Stomach smooth muscle (tissue), 2 donors: Measurements from ENCODE around the gene ST3GAL2.
"Not testable (repeated sequence)": the region's sequence is repeated elsewhere in the genome, so short reads cannot be mapped to it uniquely, and the experiment has no call there.

Experiments
- H3K27ac ChIP-seq: one replicate; pipeline ENCODE4 v1.7.0; 2013; ENCODE audit warnings: mild to moderate bottlenecking, low read length, inconsistent platforms
- H3K27me3 ChIP-seq, 2 donors: one replicate each; pipeline ENCODE4 v1.7.0; 2013; ENCODE audit warnings: low read length in 2 of 2; ENCODE audit not compliant: insufficient read depth in 2 of 2, control insufficient read depth in 1 of 2
- H3K36me3 ChIP-seq, 2 donors: one replicate each; pipeline ENCODE4 v1.7.0; 2013; ENCODE audit warnings: low read length in 2 of 2; ENCODE audit not compliant: control insufficient read depth in 2 of 2, insufficient read depth in 2 of 2
- H3K4me1 ChIP-seq: one replicate; pipeline ENCODE4 v1.7.0; 2013; ENCODE audit warnings: low read length; ENCODE audit not compliant: control insufficient read depth, insufficient read depth
- H3K4me3 ChIP-seq, 2 donors: one replicate each; pipeline ENCODE4 v1.7.0; 2013; ENCODE audit warnings: low read length in 2 of 2
- H3K9ac ChIP-seq, 2 donors: one replicate each; pipeline ENCODE4 v1.7.0; 2013; ENCODE audit warnings: low read length in 2 of 2, mild to moderate bottlenecking in 1 of 2
- H3K9me3 ChIP-seq, 2 donors: one replicate each; pipeline ENCODE4 v1.7.0; 2013; ENCODE audit warnings: low read length in 2 of 2; ENCODE audit not compliant: control insufficient read depth in 2 of 2
- donor health status: healthy.
- donor health status: Pancreatic carcinoma.

Gene ST3GAL2

DNA sequence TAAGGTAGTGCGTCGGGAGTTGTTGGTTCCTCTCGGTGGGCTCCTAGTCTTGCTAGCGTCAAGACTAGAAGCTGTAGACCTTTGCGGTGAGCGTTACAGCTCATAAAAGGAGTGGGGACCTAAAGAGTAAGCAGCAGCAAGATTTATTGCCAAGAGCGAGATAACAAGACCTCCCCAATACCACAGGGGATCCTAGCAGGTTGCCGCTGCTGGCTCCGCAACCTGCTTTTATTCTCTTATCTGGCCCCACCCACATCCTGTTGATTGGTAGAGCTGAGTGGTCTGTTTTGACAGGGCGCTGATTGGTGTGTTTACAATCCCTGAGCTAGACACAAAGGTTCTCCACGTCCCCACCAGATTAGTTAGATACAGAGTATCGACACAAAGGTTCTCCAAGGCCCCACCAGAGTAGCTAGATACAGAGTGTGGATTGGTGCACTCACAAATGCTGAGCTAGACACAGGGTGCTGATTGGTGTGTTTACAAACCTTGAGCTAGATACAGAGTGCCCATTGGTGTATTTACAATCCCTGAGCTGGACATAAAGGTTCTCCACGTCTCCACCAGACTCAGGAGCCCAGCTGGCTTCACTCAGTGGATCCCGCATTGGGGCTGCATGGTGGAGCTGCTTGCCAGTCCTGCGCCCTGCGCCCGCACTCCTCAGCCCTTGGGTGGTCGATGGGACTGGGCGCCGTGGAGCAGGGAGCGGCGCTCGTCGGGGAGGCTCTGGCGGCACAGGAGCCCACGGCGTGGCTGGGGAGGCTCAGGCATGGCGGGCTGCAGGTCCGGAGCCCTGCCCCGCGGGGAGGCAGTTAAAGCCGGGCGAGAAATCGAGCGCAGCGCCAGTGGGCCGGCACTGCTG lies 11.5 kb upstream of the ST3GAL2 start:
- not testable (repeated sequence) for H3K36me3 ChIP-seq, H3K9ac ChIP-seq, H3K4me1 ChIP-seq, H3K27me3 ChIP-seq, H3K4me3 ChIP-seq, H3K9me3 ChIP-seq, H3K27ac ChIP-seq

DNA sequence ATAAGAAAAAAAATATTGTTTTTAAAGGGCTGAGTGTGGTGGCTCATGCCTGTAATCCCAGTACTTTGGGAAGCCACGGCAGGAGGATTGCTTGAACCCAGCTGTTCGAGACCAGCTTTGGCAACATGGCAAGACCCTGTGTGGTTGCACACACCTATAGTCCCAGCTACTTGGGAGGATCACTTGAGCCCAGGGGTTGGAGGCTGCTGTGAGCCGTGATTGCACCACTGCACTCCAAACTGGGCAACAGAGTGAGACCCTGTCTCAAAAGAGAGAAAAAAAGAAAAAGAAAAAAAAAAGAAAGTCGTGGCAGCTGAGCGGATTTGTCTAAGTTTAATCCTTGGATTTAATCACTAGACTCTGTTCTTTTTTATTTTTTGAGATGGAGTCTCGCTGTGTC lies 9.2 kb upstream of the ST3GAL2 start:
- H3K36me3 ChIP-seq = no peaks in the 10 kb centered on the region
- no peaks in the 10 kb centered on the region for H3K27me3 ChIP-seq
- no peaks in the 10 kb centered on the region for H3K4me1 ChIP-seq
- no peaks in the 10 kb centered on the region for H3K9me3 ChIP-seq
- H3K9ac ChIP-seq = no peak overlapping the region
- no peak overlapping the region for H3K4me3 ChIP-seq
- no peak overlapping the region for H3K27ac ChIP-seq

DNA sequence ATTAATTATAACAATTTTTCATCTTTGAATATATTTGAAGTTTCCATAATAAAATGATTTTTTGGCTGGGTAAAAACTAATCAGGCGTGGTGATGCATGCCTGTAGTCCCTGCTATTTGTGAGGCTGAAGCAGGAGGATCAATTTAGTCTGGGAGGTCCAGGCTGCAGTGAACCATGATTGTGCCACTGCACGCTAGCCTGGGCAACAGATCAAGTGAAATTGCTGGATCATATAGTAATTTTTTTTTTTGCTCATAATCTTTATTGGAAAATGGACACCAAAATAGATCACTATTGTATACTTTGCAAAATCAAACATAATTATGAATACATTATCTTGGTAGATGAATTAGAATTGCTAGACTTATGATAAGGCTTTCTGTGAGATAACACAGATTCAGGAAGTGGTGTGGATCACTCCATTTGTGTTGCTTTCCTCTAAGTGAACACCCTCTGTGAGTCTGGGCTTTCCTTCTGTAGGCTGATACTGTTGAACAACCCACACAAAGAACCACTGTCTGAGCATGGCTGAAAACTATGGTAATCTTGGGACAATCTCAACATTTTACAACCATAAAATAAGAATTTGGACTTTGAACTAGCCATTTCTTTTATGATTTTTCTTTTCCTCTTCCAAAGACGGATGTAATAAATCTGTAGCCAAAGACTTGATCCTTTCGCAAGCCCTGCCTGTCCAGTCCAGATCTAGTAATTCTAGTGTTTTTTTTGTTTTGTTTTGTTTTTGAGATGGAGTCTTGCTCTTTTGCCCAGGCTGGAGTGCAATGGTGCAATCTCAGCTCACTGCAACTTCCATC lies 5.6 kb upstream of the ST3GAL2 start:
- H3K4me1 ChIP-seq = peaks cover 5% of the 10 kb centered on the region
- H3K27me3 ChIP-seq = no peaks in the 10 kb centered on the region
- no peaks in the 10 kb centered on the region for H3K36me3 ChIP-seq
- H3K4me3 ChIP-seq = no peak overlapping the region
- H3K27ac ChIP-seq = no peak overlapping the region
- no peak overlapping the region for H3K9ac ChIP-seq
- no peaks in the 10 kb centered on the region for H3K9me3 ChIP-seq

DNA sequence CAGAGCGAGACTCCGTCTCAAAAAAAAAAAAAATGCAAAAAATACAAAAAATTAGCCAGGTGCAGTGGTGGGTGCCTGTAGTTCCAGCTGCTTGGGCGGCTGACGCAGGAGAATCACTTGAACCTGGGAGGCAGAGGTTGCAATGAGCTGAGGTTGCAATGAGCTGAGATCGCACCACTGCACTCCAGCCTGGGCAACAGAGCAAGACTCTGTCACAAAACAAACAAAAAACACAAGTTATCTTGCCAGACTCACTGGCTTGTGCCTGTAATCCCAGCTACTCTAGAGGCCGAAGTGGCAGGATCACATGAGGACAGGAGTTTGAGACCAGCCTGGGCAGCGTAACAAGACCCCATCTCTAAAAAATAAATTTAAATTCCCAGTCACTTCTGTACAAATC lies 3.4 kb upstream of the ST3GAL2 start:
- Histone ChIP-seq H3K4me1 (peaks cover 17% of the 10 kb centered on the region), H3K36me3 (no peaks in the 10 kb centered on the region), H3K27me3 (no peaks in the 10 kb centered on the region), H3K9ac (no peak overlapping the region), H3K4me3 (no peak overlapping the region), H3K27ac (no peak overlapping the region), H3K9me3 (no peaks in the 10 kb centered on the region)

DNA sequence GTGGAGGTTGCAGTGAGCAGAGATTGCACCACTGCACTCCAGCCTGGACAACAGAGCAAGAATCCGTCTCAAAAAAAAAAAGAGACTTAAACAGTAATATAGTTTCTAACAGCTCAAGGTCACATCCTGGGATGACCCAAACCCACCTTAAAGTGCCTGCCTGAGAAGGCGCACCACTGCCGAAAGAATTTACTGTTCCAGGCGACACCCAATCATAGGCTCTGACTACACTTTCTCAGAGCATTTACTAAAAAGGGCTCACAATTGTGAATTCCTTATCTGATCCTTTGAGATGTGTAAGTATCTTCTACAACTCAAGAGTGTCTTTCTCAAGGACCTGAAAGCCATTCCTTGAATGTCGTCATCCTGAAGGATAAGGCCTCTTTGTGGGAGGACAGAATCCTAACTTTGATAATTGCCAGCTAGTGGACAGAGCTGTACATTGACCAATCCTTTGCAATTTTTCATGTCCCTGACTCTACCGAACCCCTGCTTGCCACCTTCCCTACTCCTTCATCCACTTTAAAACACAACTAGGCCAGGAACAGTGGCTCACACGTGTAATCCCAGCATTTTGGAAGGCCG lies 2.6 kb upstream of the ST3GAL2 start:
- Histone ChIP-seq H3K27ac (no peak overlapping the region), H3K4me3 (no peak overlapping the region), H3K4me1 (peaks cover 25% of the 10 kb centered on the region), H3K9me3 (no peaks in the 10 kb centered on the region), H3K27me3 (no peaks in the 10 kb centered on the region), H3K36me3 (no peaks in the 10 kb centered on the region), H3K9ac (no peak overlapping the region)

DNA sequence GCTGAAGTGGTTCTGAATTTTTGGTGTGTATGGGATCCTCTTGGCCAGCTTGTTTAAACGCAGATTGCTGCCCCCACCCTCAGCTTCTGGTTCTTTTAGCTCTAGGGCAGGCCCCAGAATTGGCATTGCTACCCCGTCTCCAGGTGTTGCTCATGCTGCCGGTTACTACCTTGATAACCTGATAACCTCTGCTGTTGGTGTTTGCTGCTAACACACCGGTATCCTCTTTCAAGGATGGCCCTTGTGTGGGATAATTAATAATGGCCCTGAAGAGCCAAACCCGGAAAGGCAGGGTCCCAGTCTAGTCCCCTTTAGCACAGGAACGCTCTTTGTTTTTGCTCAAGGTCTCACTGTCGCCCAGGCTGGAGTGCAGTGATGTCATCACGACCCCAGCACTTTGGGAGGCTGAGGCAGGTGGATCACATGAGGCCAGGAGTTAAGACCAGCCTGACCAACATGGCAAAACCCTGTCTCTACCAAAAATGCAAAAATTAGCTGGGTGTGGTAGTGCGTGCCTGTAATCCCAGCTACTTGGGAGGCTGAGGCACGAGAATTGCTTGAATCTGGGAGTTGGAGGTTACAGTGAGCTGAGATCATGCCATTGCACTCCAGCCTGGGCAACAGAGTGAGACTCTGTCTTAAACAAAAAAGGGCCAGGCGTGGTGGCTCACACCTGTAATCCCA lies 1.3 kb upstream of the ST3GAL2 start:
- no peak overlapping the region for H3K27ac ChIP-seq
- H3K4me3 ChIP-seq = peak overlapping the region in 1 of 2 donors; percentile 82
- no peaks in the 10 kb centered on the region for H3K27me3 ChIP-seq
- H3K9ac ChIP-seq = peak overlapping the region in 1 of 2 donors; percentile 72
- H3K9me3 ChIP-seq = no peaks in the 10 kb centered on the region
- H3K36me3 ChIP-seq = no peaks in the 10 kb centered on the region
- peaks cover 25% of the 10 kb centered on the region for H3K4me1 ChIP-seq

DNA sequence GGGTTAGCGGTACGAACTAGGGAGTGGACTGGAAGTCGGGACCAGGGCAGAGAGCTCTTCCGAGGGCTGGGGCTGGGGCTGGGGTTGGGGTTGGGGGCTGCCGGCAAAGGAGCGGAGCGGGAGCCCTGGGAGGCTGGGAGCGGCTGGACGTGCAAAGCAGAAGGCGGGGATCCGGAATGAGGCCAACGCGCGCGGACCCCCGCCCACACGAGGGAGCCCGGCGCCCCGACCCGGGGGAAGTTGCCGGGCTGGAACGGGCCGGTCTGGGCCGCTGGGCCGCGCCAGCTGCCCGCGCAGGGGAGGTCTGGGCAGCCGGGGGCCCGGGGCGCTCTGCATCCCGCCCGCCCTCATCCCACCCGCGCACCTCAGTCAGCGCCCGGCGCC lies 323 bp downstream of the ST3GAL2 start:
- Histone ChIP-seq H3K9ac (peak overlapping the region; percentile 78 to 84), H3K36me3 (no peaks in the 10 kb centered on the region), H3K9me3 (no peaks in the 10 kb centered on the region), H3K27me3 (no peaks in the 10 kb centered on the region), H3K4me1 (peaks cover 35% of the 10 kb centered on the region), H3K4me3 (peak overlapping the region; percentile 91 to 94), H3K27ac (peak overlapping the region; percentile 74)

DNA sequence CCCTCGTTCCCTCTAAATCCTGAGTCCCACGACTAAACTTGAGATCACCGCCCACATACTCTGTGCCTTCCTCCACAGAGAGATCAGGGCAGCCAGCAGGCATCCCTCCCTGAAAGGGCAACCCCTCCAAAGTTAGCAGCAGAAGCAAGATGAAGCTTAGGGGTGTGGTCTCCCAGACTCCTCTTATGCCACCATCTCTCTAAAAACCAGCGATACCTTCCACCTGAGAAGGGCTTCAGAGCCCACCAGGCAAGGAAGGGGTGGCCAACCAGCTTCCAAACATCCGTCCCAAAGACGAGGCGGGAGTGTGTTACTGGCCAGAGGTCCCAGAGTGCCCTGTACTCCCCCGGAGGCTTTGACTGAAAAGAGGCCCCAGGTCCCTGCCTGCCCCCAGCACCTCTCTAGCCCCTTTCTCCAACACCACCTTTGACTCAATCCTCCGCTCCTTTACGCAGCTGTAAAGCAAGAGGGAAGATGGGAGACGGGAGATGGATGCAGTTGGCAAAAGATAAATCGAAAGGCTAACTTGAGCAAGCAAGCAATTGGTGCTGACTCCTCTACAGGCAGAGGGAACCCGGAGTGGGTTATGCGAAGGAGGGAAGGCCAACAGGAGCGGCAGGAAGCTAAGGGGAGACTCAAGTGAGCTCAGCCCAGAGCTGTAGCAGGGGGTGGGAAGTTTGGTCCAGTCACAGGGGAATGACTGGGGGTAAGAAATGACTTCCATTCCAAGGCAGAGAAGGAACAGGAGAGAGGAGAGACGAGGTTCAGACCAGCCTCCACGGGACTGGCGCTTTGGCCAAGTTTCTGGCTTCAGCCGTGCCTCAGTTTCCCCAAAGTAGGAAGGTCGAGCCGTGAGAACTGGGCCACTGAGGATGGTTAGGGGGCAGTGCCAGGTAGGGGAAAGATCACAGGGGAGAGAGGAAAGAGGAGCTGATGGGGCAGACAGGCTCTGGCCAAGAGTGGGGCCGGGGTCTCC lies 1.0 kb downstream of the ST3GAL2 start:
- H3K4me3 ChIP-seq = peak overlapping the region; percentile 91 to 94
- no peaks in the 10 kb centered on the region for H3K9me3 ChIP-seq
- H3K9ac ChIP-seq = peak overlapping the region; percentile 78 to 84
- peaks cover 42% of the 10 kb centered on the region for H3K4me1 ChIP-seq
- no peaks in the 10 kb centered on the region for H3K36me3 ChIP-seq
- peak overlapping the region; percentile 74 for H3K27ac ChIP-seq
- H3K27me3 ChIP-seq = no peaks in the 10 kb centered on the region

DNA sequence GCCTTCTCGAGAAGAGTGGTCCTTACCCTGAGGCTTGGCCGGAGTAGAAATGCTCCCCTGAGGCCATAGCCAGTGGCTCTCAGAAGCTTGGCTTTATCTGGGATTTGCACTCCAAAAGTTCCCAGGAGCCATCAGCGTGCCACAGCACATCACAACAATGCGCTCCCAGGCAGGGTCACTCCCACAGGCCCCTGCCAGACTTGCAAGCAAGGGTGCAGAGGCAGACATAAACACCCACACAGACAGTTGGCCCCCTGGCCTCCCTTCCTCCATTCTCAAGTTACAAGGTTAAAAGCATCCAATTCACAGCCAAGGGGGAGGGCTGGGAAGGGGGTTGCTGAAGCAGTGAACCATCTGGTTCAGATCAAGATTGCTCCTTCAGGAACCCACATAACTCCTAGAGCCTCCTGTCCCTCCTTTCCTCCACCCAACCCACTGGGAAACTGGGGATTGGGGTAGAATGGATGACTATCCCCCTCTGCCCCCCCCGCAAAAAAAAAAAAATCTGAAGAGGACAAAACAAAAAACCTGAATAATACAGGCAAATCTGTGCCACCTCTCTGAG lies 1.8 kb downstream of the ST3GAL2 start:
- no peaks in the 10 kb centered on the region for H3K36me3 ChIP-seq
- no peaks in the 10 kb centered on the region for H3K9me3 ChIP-seq
- no peaks in the 10 kb centered on the region for H3K27me3 ChIP-seq
- peak overlapping the region; percentile 74 for H3K27ac ChIP-seq
- H3K4me3 ChIP-seq = peak overlapping the region; percentile 91 to 94
- peaks cover 49% of the 10 kb centered on the region for H3K4me1 ChIP-seq
- no peak overlapping the region for H3K9ac ChIP-seq
